ENCODE measurements around the gene MAST3.

MAST3 gene

GRCh38 chr19:18109733-18110608 lies 12.4 kb downstream of the MAST3 start:
- peak; percentile 57 for DNase-seq (ENCODE audit: low read depth)
- no peak for TF ChIP-seq CTCF (IDR thresholded peaks at IDR 0.05; ENCODE audit: insufficient read depth, low read depth, low read length, missing control alignments)
- peak overlapping the region; percentile 84 for H3K4me3 ChIP-seq (ENCODE audit: low read depth, low read length)

GRCh38 chr19:18110609-18111232 lies 13.1 kb downstream of the MAST3 start:
- no peak for TF ChIP-seq CTCF (IDR thresholded peaks at IDR 0.05; ENCODE audit: insufficient read depth, low read depth, low read length, missing control alignments)
- DNase-seq (ENCODE audit: low read depth), result no peak
- H3K4me3 ChIP-seq (ENCODE audit: low read depth, low read length), result peak overlapping the region; percentile 84

DNA sequence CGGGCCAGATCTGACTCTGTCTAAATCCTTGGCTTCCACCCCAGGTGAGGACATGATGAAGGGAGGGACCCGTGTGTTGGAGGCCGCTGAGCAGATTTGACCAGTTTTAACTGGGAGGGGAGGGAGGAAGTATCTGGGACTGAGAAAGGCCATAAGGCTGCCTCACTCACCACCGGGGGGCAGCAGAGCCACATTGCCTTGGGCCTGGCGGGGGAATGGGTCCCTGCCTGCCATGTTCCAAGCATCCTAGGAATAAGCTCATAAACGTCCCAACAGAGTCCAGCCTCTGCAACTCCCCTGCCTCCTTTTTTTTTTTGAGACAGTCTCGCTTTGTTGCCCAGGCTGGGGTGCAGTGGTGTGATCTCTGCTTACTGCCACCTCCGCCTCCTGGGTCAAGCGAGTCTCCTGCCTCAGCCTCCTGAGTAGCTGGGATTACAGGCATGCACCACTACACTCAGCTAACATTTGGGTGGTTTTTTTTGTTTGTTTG lies 15.5 kb downstream of the MAST3 start:
- H3K4me3 ChIP-seq (ENCODE audit: low read depth, low read length), result no peak overlapping the region
- peak; percentile 83 for DNase-seq (ENCODE audit: low read depth)
- TF ChIP-seq CTCF (IDR thresholded peaks at IDR 0.05; ENCODE audit: insufficient read depth, low read depth, low read length, missing control alignments), result peak; percentile 97

- DNase-seq (ENCODE audit: low read depth), result no peak
- TF ChIP-seq CTCF (IDR thresholded peaks at IDR 0.05; ENCODE audit: insufficient read depth, low read depth, low read length, missing control alignments), result no peak
- no peak overlapping the region for H3K4me3 ChIP-seq (ENCODE audit: low read depth, low read length)
Observed at GRCh38 chr19:18113827-18114226, 16.2 kb downstream of the MAST3 start.

DNA sequence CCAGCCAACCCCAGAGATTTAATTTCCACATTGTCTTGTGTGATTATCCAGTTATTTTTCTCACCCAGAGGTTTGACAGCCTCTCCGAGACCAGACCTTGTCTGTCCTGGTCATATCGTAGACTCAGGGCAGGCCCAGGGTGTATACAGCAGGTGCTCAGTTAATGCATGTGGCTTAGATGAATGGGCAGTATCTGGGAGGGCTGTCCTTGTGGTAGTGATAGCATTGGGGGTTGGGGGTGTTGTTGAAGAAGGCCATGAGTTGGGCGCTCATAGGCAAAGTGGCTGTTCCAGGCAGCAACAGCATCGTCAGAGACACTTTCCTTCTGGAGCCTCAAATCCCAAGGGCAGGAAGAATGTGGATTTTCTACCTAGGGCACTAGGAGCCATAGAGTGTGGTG lies 16.9 kb downstream of the MAST3 start:
- no peak overlapping the region for H3K4me3 ChIP-seq (ENCODE audit: low read depth, low read length)
- TF ChIP-seq CTCF (IDR thresholded peaks at IDR 0.05; ENCODE audit: insufficient read depth, low read depth, low read length, missing control alignments), result no peak
- DNase-seq (ENCODE audit: low read depth), result no peak

DNA sequence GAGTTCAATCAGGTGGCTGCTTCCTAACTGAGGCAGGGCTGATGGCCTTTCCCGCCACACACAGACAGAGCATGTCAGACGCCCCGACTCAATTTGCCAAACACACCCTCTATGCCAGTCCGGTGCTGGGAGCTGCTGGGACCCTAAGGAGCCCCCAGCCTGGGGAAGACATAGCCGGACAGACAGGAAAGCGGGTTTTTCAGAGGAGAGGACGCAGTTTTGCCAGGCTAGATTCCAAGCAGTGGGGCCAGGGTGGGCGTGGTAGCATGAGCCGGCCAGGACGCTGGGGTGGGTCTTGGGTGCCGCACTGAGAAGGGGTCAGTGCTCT lies 19.8 kb downstream of the MAST3 start:
- DNase-seq (ENCODE audit: low read depth), result no peak
- TF ChIP-seq CTCF (IDR thresholded peaks at IDR 0.05; ENCODE audit: insufficient read depth, low read depth, low read length, missing control alignments), result no peak
- H3K4me3 ChIP-seq (ENCODE audit: low read depth, low read length), result peak overlapping the region; percentile 5; the same call in 1 of the 2 replicates

Data from GM12865 (cell line).